NCI-H2196 treated with DMSO at 0.1 percent for 48 hours (cell line): ENCODE results near the gene ADAMTS14.

Experiments used
- DNase-seq: peaks from one replicate; lab custom pipeline; 2025; ENCODE audit not compliant: unreplicated experiment; lab: John Stamatoyannopoulos, UW

The ADAMTS14 gene

GRCh38 chr10:70728328-70728727, 56.0 kb downstream of the ADAMTS14 start:
- no peak for DNase-seq

GRCh38 chr10:70729763-70730357, 57.6 kb downstream of the ADAMTS14 start:
- peak; percentile 20 for DNase-seq

DNA sequence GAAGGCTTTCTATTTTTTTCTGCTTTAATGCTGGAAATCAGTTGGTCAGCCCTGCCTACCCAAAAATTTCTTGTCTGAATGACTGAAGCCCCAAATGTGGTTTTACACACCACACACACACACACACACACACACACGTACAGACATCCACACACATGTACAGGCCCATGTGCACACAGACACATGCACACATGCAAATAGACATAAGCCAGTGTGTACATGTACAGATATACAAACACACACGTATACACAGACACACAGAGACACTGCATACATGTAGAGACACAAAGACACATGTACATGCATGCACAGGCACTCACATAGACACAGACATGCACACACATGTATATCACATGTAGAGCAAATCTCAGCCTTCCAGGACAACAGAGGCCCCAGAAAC, 58.6 kb downstream of the ADAMTS14 start:
- DNase-seq, result no peak

DNA sequence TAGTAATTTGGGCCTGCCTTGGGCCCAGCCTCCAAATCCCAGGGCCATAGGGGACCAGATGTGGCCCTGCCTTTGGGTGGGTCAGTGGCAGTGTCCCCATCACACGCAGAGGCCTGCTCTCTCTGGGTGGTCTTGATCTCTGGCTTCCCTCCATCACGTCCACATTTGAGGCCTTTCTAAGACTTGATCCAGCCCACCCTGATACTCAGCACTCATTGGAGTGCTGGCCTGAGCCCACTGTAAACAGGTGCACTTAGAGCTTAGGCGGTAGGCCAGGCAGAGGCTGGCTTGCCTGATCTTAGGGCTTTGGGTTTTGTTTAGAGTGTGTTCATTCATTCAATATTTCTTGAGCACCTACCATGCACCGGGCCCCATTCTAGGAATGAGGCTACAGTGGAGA, 60.3 kb downstream of the ADAMTS14 start:
- DNase-seq, result no peak

DNA sequence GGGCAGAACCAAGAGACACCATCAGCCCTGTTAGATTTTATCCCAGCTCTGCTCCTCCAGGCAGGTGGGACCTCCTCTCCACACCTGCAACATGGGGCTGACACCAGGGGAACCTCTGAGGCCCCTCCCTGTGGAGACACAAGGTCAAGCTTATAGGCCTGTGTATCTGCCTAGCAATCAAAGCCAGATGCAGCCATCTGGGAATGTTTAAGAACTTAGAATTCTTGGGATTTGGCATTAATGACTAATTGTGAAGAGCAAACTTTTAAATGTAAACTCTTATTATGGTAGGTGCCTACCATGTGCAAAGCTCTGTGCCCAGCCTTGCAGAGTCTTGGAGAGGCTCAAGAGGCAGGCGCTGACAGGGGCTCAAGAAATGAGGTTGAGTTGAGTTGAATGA, 60.7 kb downstream of the ADAMTS14 start:
- DNase-seq, result no peak

DNA sequence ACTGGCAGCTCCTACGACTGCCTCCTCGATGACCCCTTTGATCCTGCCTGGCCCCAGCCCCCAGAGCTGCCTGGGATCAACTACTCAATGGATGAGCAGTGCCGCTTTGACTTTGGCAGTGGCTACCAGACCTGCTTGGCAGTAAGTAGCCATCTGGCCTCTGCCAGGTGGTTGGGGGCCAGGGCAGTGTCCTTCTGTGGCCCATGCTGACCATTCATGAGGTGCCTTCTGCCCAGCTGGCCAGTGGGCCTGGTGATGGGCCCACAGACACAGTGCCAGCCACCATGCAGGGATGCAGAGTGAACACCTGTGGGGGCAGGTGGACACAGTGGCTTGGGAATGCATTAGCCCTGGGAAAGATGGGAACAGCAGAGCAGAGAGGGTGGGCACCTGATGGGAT, 62.9 kb downstream of the ADAMTS14 start:
- DNase-seq, result no peak

- no peak for DNase-seq
Measured at GRCh38 chr10:70736525-70736924, 64.2 kb downstream of the ADAMTS14 start.

- DNase-seq, result no peak
Measured at GRCh38 chr10:70737250-70737649, 64.9 kb downstream of the ADAMTS14 start.

DNA sequence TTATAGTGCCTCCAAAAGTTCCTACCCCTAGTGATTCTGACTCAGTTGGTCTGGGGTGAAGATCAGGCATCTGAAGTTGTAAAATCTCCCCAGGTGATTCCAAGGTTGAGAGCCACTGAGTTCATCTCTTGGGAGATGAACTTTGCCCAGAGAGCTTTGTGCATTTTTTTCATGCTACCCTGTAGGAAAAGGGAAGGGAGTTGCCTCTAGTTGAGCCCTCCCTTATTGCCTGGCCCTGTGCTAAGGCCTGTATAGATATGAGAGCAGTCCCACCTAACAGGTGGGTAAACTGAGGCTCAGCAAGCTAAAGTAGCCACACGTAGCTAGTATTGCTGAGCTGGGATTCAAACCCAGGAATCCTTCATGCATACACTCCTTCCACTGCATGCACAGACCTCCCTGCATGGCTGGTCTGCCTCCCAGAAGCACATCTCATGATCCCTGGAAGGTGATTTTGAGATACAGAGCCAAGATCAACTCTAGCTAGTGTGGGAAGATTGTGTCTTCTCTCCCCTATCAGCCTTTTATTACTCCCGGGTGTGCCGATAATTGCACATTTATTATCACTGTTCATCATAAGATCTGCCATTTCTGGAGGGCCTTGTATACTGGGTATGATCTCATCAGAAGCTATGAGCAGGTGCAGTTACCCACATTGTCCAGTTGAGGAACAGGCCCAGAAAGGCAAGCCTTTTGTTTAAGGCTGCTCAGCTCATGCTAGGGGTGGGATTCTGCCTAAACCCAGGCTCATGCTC, 65.9 kb downstream of the ADAMTS14 start:
- no peak for DNase-seq

DNA sequence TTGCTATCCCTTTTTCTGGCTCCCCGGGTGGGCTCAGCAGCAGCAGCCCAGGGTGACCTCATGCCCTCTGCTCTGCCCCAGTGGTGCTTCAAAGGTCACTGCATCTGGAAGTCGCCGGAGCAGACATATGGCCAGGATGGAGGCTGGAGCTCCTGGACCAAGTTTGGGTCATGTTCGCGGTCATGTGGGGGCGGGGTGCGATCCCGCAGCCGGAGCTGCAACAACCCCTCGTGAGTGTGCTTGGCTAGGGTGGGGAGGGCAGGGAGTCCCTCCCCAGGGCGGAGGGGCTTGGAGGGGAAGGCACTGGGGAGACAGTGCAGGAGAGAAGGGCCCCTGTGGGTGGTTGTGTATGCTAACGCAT, 66.4 kb downstream of the ADAMTS14 start:
- no peak for DNase-seq

DNA sequence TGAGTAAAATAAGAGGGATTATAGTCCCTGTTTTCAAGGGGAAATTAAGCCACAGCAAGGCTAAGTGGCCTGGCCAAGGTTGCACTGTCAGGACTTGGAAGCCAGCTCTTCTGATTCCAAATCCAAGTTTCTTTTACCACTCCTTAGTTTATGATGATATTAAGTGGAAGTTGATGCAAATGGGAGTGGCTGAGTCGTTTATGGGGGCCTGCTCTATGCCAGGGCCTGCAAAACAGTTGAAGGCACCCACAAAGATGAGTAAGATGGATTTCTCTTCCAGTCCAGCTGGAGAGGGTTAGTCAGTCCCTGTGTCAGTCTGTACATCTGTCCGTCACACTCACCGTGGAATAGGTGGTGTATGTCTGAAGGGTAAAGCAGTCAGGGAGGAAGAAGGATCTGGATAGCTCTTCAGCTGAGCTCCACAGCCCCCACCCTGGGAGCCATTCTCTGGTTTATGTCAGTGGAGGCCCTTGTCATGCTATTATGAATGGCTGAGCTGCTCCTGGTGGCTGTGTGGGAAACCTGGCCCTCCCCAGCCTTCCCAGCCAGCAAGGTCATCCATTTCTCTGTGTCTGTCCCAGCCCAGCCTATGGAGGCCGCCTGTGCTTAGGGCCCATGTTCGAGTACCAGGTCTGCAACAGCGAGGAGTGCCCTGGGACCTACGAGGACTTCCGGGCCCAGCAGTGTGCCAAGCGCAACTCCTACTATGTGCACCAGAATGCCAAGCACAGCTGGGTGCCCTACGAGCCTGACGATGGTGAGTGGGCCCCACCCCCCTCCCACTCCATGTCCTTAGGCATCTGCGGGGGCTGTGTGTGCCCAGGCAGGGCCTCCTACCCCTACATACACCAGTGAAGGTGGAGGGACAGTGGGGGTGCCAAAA, 68.3 kb downstream of the ADAMTS14 start:
- DNase-seq, result no peak

DNA sequence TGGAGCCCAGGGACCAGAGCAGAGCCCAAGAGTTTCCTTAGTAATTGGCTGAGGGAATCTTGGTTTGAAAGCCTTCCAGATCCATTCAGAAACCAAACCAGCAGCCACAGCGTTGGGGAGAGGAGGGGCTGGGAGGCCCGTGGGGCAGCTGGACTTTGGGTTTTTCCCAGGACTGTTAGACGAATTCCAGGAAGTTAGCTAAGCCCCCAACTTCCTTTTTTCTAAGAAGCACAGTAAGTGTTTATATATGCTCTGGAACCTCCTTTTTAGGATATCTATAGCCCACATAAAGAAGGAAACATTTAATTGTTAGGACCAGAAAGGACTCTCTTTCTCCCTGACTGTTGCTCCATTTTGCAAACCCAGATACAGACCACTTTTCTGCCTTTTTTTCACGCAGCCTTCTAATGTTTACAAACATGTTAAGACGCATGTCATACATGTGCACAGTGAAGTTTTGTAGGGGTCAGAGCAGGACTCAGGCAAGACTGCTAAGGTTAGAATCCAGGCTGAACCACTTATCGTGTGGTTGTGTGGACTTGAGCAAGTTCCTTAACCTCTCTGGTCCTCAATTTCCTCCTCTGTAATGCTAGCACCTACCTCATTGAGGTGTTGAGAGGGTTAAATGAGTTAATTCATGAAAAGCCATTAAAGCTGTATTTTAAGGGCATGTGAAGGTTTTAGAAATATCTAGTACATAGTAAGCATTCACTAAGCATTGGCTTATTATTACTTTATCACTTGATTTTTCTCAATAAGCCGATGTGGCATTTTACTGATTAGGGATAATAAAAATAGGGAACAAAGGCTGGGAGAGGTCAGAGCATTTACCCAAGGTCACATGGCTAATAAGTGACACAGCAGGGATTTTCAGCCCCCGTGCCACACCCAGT, 70.5 kb downstream of the ADAMTS14 start:
- no peak for DNase-seq

DNA sequence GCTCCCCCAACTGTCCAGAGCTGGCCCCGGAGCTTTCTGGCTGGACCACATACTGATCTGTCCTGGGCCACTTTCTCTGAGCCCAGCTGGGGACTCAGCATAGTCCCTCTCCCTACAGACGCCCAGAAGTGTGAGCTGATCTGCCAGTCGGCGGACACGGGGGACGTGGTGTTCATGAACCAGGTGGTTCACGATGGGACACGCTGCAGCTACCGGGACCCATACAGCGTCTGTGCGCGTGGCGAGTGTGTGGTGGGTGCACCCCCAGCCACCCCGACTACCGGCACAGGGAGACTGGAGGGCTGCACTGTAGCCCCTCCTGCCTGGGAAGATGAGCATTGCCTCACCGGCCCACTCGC, 71.1 kb downstream of the ADAMTS14 start:
- DNase-seq, result no peak

- no peak for DNase-seq
Measured at GRCh38 chr10:70743879-70744278, 71.6 kb downstream of the ADAMTS14 start.

DNA sequence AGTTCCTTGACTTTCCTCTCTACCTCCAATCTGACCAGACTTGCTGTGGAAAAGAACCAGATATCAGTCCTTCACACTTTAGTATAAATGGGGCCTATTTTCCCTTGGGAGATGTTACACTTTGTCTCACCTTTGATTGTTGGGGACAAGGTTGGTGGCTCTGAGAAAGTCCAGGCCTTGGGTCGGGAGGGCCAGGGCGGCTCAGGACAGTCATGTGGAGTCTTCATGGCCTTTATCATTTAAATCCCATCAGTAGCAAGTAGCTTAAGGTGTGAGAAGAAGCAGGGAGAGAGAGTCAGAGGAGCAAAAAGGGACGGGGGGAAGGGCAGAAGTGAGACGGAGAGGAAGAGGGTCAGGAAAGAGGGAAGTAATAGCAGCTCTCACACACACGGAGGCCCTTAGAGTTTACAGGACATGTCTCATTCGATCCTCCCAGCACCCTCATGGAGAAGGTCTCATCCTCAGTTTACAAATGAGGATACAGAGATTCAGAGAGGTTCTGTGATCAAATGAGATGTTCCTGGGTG, 72.4 kb downstream of the ADAMTS14 start:
- DNase-seq, result no peak

DNA sequence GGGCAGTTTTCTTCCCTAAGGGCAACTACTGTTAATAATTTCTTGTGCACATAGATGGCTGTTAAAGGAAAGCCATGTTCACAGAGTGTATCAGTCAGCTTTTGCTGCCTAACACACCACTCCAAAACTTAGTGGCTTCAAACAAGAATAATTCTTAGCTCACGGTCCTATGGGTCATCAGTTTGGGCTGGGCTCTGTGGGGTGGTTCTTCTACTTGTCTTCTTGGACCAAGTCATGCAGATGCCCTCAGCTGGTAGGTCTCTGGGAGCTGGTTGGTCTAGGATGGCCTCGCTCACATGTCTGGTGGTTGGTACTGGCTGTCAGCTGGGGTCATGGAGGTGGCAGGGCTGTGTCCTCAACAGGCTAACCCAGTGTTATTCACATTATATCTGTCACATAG, 73.2 kb downstream of the ADAMTS14 start:
- DNase-seq, result no peak

DNA sequence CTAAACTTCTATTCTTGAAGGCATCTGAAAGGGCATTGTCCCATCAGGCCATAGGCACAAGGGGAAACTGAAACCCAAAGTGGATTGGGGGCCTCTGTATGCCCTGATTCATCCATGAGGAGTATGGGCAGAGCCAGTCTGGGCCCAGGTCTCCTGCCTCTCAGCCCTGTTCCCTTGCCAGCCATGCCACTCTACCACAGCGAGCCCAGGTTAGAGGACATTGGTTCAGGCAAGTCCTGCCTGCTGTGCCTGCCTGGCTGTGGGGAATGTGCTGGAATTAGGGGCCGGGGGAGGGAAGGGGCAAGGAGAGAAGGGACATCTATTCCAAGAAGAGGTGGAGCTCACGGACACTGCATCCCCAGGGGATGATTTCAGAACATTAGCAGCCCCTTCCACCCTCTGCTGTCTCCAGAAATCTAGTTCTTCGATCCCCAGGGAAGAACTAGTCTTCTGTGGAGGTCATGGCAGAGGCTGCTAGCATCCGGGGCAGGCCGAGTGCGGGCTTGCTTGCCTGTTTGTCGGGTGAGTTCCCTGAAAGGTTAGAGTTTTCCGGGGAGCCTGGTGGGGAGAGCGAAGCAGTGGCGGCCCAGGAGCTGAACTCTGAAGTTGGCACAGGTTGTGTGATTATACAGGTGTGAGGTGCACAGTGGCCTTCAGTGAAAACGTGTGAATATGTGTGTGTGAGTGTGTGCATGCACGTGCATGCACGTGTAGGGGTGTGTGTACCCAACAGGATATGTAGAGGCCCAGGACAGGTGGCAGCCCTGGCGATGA, 75.1 kb downstream of the ADAMTS14 start:
- DNase-seq, result no peak

DNA sequence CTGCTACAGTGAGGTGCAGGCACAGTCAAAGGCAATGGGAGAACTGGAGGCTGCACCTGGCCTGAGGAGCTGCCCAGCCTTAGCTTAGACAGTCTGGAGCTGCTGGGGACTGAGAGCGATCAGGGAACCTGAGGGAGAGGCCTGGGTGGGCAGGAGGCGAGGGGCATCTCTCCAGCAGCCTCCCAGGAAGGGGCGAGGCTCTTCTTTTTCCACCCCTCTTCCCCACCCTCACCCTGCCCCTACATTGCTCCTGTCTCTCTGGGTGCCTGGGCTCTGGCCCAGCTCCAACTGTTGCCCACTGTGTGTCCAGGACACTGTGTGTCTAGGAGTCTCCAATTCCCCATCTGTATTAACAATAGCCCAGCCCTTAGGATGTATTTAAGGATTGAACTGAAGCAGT, 76.0 kb downstream of the ADAMTS14 start:
- DNase-seq, result no peak

GRCh38 chr10:70748801-70749573, 76.7 kb downstream of the ADAMTS14 start:
- no peak for DNase-seq
